GF-D8 (cell line): ENCODE data around the gene NT5C2.
"Not testable (repeated sequence)": the region's sequence is repeated elsewhere in the genome, so short reads cannot be mapped to it uniquely, and the experiment has no call there.

Experiments
- DNase-seq: peaks from one replicate; lab custom pipeline; 2025; lab: John Stamatoyannopoulos, UW

Gene NT5C2

DNA sequence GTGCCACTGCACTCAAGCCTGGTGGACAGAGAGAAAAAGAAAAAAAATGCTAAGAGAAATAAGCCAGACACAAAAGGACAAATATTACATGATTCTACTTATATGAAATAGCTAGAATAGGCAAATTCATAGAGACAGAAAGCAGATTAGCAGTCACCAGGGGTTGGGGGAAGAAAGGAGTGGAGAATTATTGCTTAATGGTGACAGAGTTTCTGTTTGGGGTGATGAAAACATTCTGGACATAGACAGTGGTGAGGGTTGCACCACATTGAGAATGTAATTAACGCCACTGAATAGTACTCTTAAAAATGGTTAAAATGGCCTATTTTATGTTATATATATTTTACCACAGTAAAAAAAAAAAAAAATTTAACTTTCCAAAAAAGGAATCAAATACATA is 6.4 kb upstream of the NT5C2 start:
- peak; percentile 73 for DNase-seq

DNA sequence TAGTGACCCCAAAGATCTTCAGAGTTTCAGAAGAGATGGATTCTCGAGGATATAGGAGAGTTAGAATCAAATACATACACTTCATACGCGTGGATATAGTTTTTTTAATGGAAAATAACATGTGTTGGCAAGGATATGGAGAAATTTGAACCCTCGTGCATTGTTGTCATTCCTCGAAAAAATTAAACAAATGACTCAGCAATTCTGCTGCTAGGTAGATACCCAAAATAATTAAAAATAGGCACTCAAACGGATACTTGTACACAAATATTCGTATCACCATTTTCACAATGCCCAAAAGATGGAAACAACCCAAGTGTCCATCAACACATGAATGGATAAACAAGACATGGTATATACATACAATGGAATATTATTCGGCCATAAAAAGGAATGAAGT is 5.6 kb upstream of the NT5C2 start:
- DNase-seq: no peak

- no peak for DNase-seq
Observed at GRCh38 chr10:103197903-103198302, 4.8 kb upstream of the NT5C2 start.

DNA sequence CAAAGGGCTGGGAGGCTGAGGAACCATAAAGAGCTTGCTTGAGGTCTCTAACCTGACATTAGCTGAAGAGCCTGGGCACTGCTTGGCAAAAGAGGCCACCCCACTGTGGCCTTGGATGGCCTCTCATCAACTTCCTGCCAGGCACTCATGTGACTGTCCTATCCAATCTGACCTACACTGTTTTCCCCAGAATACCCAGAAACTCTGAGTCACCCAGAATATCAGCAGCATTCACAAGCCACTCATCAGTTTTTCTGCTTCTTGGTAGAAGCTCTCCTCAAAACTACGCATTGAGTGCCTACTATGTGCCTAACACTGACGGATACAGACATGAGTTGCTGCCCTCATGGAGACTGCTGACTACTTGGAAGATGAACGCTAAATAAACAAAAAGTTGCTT is 4.1 kb upstream of the NT5C2 start:
- peak; percentile 83 for DNase-seq

GRCh38 chr10:103196516-103196915 is 3.4 kb upstream of the NT5C2 start:
- peak; percentile 26 for DNase-seq

GRCh38 chr10:103193820-103194529 is 903 bp upstream of the NT5C2 start:
- DNase-seq: peak; percentile 22

GRCh38 chr10:103192451-103193106 is 493 bp downstream of the NT5C2 start:
- peak; percentile 85 for DNase-seq

GRCh38 chr10:103192089-103192450 is 1.0 kb downstream of the NT5C2 start:
- no peak for DNase-seq

- not testable (repeated sequence) for DNase-seq
Observed at GRCh38 chr10:103191198-103191597, 1.9 kb downstream of the NT5C2 start.

DNA sequence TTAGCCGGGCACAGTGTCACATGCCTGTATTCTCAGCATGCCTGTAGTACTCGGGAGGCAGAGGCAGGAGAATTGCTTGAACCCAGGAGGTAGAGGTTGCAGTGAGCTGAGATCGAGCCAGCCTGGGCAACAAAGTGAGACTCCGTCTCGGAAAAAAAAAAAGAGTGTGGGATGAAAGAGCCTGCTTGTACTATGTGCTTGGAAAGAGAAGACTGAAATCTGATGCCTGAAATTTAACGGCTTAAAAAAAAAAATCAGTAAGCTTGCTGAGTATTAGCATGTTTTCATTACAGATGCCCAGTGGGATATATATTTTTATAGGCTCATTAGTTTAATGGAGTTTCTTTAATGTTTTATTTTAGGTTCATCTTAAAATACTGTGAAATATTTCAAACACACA is 4.2 kb downstream of the NT5C2 start:
- DNase-seq: no peak

- DNase-seq: no peak
Observed at GRCh38 chr10:103186128-103186527, 6.9 kb downstream of the NT5C2 start.

DNA sequence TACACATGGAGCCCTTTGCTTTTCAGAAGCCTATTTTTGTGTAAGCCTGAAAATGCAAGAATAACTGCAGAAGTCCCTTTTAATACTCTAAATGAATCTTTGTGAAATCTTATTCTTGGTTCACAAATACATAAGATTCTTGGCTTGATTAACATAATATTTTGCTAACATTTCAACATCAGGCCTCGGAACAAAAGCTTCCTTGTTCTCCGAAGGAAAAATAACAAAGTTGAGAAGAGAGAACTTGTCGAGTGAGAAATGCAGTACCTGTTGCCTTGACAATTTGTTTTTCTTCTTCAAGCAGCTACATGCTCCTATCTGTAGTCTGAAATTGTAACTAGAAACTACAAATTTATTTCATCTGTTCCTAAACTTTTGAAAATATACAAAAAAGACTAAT is 8.5 kb downstream of the NT5C2 start:
- peak; percentile 30 for DNase-seq

DNA sequence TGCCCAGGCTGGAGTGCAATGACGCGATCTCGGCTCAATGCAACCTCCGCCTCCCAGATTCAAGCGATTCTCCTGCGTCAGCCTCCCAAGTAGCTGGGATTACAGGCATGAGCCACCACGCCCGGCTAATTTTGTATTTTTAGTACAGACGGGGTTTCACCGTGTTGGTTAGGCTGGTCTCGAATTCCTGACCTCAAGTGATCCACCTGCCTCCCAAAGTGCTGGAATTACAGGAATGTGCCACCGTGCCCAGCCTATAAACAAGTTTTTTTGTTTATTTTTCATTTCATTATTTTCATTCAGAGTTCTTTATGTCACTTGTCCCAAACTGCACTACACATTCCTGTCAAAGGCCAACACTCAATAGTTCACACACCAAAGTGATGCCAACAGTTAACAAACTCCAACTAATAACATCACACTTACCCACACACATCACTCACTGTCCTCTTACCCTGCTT is 9.1 kb downstream of the NT5C2 start:
- not testable (repeated sequence) for DNase-seq

- peak; percentile 93 for DNase-seq
Observed at GRCh38 chr10:103181244-103181643, 11.8 kb downstream of the NT5C2 start.

DNA sequence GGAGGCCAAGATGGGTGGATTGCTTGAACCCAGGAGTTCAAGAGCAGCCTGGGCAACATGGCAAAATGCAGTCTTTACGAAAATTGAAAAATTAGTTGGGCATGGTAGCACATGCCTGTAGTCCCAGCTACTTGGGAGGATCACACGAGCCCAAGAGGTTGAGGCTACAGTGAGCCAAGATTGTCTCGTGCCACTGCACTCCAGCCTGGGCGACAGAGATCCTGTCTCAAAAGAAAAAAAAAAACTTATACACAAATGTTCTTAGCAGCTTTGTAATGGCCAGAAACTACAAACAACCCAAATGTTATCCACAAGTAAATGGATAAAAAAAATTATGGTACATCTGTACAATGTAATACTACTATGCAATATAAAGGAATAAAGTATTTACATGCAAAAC is 12.6 kb downstream of the NT5C2 start:
- no peak for DNase-seq

- no peak for DNase-seq
Observed at GRCh38 chr10:103177123-103177522, 15.9 kb downstream of the NT5C2 start.

DNA sequence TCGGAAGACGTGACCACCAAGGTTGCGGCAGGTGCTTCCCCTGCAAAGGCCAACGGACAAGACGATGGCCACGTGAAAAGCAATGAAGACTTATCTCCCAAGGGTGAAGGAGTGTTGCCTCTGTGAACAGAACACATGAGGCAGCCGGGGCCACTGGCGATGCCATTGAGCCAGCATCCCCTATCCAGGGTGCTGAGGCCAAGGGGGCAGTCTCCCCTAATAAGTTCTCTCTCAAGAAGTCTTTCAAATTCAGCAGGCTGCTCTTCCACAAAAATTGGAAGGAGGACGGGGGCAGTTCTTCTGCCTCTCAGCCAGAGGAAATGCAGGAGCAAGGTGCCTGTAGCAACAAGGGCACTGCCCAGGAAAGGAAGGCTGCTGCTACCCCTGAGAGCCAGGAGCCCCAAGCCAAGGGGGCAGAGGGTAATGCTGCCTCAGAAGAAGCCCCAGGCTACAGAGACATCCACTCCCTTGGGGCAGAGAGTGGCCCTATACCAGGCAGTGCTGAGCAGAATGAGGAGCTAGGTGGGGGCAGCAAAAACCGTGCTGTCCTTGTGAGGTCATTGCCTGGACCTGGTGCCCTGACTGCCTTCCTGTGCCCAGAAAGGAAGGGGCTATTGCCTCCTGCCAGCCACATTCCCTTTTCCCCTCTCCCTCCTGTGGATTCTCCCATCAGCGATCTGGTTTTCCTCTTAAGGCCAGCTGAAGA is 17.3 kb downstream of the NT5C2 start:
- no peak for DNase-seq

DNA sequence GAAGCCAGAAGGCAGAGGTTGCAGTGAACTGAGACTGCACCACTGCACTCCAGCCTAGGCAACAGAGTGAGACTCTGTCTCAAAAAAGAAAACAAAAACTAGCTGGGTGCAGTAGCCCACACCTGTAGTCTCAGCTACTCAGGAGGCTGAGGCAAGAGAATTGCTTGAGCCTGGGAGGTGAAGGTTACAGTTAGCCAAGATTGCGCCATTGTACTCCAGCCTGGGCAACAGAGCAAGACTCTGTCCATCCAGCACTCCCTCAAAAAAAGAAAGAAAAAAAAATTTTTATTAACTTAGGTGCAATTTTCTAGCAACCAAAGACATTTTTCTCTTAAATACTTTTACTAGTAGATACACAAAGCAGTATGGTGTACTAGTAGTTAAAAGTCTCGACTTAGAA is 18.7 kb downstream of the NT5C2 start:
- not testable (repeated sequence) for DNase-seq

GRCh38 chr10:103171278-103171677 is 21.8 kb downstream of the NT5C2 start:
- DNase-seq: no peak

GRCh38 chr10:103168438-103168837 is 24.6 kb downstream of the NT5C2 start:
- DNase-seq: no peak

- DNase-seq: not testable (repeated sequence)
Observed at GRCh38 chr10:103167554-103167953, 25.5 kb downstream of the NT5C2 start.

DNA sequence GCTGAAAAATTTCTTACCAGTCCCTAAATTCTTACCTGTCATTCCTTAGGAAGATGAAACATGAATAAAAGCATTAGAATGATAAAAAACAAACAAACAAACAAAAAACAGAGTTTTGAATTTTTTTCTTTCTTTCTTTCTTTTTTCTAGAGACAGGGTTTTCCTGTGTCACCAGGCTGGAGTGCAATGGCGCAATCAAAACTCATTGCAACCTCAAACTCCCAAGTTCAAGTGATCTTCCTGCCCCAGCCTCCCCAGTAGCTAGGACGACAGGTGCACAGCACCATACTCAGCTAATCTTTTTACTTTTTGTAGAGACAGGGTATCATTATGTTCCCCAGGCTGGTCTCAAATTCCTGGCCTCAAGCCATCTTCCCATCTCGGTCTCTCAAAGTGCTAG is 26.5 kb downstream of the NT5C2 start:
- no peak for DNase-seq

GRCh38 chr10:103163766-103164403 is 29.2 kb downstream of the NT5C2 start:
- not testable (repeated sequence) for DNase-seq
